Loucy (cell line): ENCODE data around the gene FANK1.

ENCODE experiments used
- H2AFZ ChIP-seq: fragments of 200-600 bp; sonication (generic); 2 replicates; pipeline ENCODE4 v1.6.0; 2016; ENCODE audit warnings: antibody characterized with exemption, mild to moderate bottlenecking, low read length, moderate library complexity
- H3F3A ChIP-seq: fragments of 200-600 bp; 2 replicates; pipeline ENCODE4 v1.6.0; 2016; ENCODE audit warnings: antibody characterized with exemption, low read depth, mild to moderate bottlenecking
- H3K27me3 ChIP-seq: fragments of 200-600 bp; sonication (generic); 2 replicates; pipeline ENCODE4 v1.6.1; 2014; ENCODE audit warnings: low read length, mild to moderate bottlenecking; ENCODE audit not compliant: insufficient read depth, poor library complexity, severe bottlenecking
- H3K36me3 ChIP-seq: fragments of 200-600 bp; sonication (generic); 2 replicates; pipeline ENCODE4 v1.6.1; 2016; ENCODE audit warnings: low read length; ENCODE audit not compliant: insufficient read depth
- H3K4me1 ChIP-seq: fragments of 200-600 bp; sonication (generic); 2 replicates; pipeline ENCODE4 v1.5.1; 2014; ENCODE audit warnings: low read length, mild to moderate bottlenecking; ENCODE audit not compliant: insufficient read depth, poor library complexity, severe bottlenecking
- H3K4me2 ChIP-seq: fragments of 200-600 bp; sonication (generic); 2 replicates; pipeline ENCODE4 v1.6.0; 2014; ENCODE audit warnings: antibody characterized with exemption, low read length, low read depth, mild to moderate bottlenecking; ENCODE audit not compliant: poor library complexity, severe bottlenecking
- H3K4me3 ChIP-seq: fragments of 200-600 bp; sonication (generic); 2 replicates; pipeline ENCODE4 v1.5.1; 2014; ENCODE audit warnings: low read length, mild to moderate bottlenecking, mixed read lengths; ENCODE audit not compliant: poor library complexity, severe bottlenecking
- H3K79me2 ChIP-seq: fragments of 200-600 bp; sonication (generic); 2 replicates; pipeline ENCODE4 v1.6.1; 2014; ENCODE audit warnings: low read length; ENCODE audit not compliant: insufficient read depth
- H3K9ac ChIP-seq: fragments of 200-600 bp; sonication (generic); 2 replicates; pipeline ENCODE4 v1.6.0; 2014; ENCODE audit warnings: mild to moderate bottlenecking, low read depth, low read length, moderate library complexity; ENCODE audit not compliant: poor library complexity, severe bottlenecking
- H3K9me2 ChIP-seq: fragments of 200-600 bp; sonication (generic); replicated peaks from 2 replicates; pipeline ENCODE4 v1.6.1; 2016; ENCODE audit warnings: low read depth, low read length, mixed read lengths
- H3K9me3 ChIP-seq: fragments of 200-600 bp; sonication (generic); 2 replicates; pipeline ENCODE4 v1.6.1; 2014; ENCODE audit warnings: mild to moderate bottlenecking, antibody characterized with exemption, low read length, low read depth; ENCODE audit not compliant: insufficient read depth
- H4K20me1 ChIP-seq: fragments of 200-600 bp; sonication (generic); 2 replicates; pipeline ENCODE4 v1.6.0; 2014; ENCODE audit warnings: antibody characterized with exemption, low read length, mild to moderate bottlenecking; ENCODE audit not compliant: insufficient read depth, poor library complexity, severe bottlenecking
- CTCF ChIP-seq: fragments of 200-600 bp; sonication (generic); conservative IDR thresholded peaks from 2 replicates; pipeline ENCODE4 v1.5.1; 2014; ENCODE audit warnings: mild to moderate bottlenecking, antibody characterized with exemption, low read length
- EZH2phosphoT487 ChIP-seq: fragments of 200-600 bp; IDR thresholded peaks from 2 replicates; pipeline ENCODE4 v1.6.1; 2018; ENCODE audit warnings: antibody characterized with exemption, mild to moderate bottlenecking, moderate library complexity, borderline replicate concordance

FANK1 gene

DNA sequence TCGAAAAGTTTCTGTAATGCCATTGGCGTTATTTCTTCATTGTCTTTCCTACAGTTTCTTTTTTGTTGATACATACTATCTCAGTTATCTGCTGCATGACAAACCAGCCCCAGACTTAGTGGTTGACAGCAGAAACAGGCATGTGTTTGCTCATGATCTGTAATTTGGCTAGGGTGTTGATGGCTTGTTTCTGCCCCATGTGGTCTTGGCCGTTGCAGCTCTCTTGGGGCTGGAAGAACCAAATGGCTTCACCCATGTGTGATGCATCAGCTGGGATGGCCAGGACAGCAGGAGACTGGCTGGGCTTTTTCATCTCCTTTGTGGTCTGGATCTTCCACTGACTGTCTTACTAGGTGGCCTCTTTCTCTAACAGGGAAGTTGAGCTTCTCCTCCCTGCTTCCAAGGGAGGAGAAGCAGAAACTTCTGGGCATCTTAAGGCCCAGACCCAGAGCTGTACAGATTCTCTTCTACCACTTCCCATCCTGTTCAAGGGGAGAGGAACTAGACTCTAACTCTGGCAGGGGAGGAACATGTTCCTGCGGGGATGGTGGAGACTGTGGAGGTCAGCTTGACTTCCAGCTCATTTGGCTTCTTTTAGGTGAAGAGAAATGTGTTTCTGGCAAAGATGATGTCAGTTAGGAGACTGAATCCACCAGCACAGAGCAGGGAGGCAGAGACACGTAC is 89.3 kb downstream of the FANK1 start:
- Histone ChIP-seq H3K4me1 (no peaks in the 10 kb centered on the region), H3K4me2 (no peak overlapping the region), H3K79me2 (no peaks in the 10 kb centered on the region), H3K4me3 (no peak overlapping the region), H3F3A (no peaks in the 10 kb centered on the region), H3K27me3 (no peaks in the 10 kb centered on the region), H3K9me3 (no peaks in the 10 kb centered on the region; the same call in 1 of the 2 replicates), H3K9ac (no peak overlapping the region), H4K20me1 (no peaks in the 10 kb centered on the region), H3K9me2 (no peaks in the 10 kb centered on the region), H3K36me3 (no peaks in the 10 kb centered on the region), H2AFZ (no peak overlapping the region)
- TF ChIP-seq CTCF (no peak), EZH2phosphoT487 (no peak)

DNA sequence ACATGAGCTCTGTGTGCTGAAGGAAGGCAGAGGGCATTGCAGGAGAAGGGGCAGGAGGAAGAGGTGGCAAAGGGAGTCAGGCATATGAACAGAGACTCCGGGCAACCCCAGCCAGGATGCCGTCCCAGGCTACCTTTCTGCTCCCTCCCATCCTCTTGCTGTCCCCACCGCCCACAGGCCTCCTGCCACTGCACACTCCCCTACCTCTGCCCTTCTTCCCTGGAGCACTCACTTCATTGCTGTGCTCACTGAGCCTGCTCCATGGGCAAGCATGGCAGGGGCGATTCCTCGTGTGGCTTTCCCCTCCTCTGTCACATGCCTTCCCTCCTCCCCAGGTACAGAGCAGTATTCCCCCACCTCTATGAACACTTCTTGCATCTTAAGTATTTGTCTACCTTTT is 93.4 kb downstream of the FANK1 start:
- Histone ChIP-seq H3K4me1 (no peaks in the 10 kb centered on the region), H3K36me3 (no peaks in the 10 kb centered on the region), H3F3A (no peaks in the 10 kb centered on the region), H3K9me3 (no peaks in the 10 kb centered on the region; the same call in 1 of the 2 replicates), H3K79me2 (no peaks in the 10 kb centered on the region), H4K20me1 (no peaks in the 10 kb centered on the region), H3K4me3 (no peak overlapping the region), H3K9ac (no peak overlapping the region), H3K27me3 (no peaks in the 10 kb centered on the region), H3K9me2 (no peaks in the 10 kb centered on the region), H3K4me2 (no peak overlapping the region), H2AFZ (no peak overlapping the region)
- no peak for TF ChIP-seq EZH2phosphoT487
- no peak for TF ChIP-seq CTCF

- Histone ChIP-seq H3K4me1 (no peaks in the 10 kb centered on the region), H3K79me2 (no peaks in the 10 kb centered on the region), H4K20me1 (no peaks in the 10 kb centered on the region), H3K36me3 (no peaks in the 10 kb centered on the region), H2AFZ (no peak overlapping the region), H3K4me3 (no peak overlapping the region), H3K27me3 (no peaks in the 10 kb centered on the region), H3F3A (no peaks in the 10 kb centered on the region), H3K4me2 (no peak overlapping the region), H3K9ac (no peak overlapping the region), H3K9me3 (peaks cover 4% of the 10 kb centered on the region; the same call in 1 of the 2 replicates), H3K9me2 (no peaks in the 10 kb centered on the region)
- no peak for TF ChIP-seq EZH2phosphoT487
Observed at GRCh38 chr10:125990974-125991373, 94.6 kb downstream of the FANK1 start.

DNA sequence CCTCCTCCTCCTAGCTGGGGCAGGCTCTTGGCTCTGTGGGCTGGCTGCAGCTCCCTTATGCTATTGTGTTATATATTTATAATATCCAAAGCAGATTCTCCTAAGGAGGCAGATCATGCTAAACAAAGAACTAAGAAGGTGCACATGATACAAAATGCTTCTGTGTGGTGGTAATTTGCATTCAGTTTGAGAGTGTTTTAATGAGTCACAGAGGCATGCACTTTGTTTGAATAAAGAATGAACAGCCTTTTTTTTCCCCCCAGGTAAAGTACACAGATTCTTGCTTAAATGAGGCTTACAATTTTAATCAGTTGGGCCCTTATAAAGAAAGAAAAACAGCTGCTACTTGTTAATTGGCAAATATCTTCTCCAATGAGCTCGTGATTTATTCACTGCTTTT is 95.0 kb downstream of the FANK1 start:
- Histone ChIP-seq H3K36me3 (no peaks in the 10 kb centered on the region), H3K79me2 (no peaks in the 10 kb centered on the region), H3K9me2 (no peaks in the 10 kb centered on the region), H3K9ac (no peak overlapping the region), H2AFZ (no peak overlapping the region), H3K27me3 (no peaks in the 10 kb centered on the region), H3F3A (no peaks in the 10 kb centered on the region), H3K4me3 (no peak overlapping the region), H3K4me1 (no peaks in the 10 kb centered on the region), H3K4me2 (no peak overlapping the region), H3K9me3 (peaks cover 4% of the 10 kb centered on the region; the same call in 1 of the 2 replicates), H4K20me1 (no peaks in the 10 kb centered on the region)
- no peak for TF ChIP-seq EZH2phosphoT487
- TF ChIP-seq CTCF: no peak
